ENCODE results near the gene CDSN. TPM values are rescaled to one million over a fixed set of nuclear protein-coding genes. Genes with fewer than 3 reads are reported as not detected.
"Not testable (repeated sequence)": the region's sequence is repeated elsewhere in the genome, so short reads cannot be mapped to it uniquely, and the experiment has no call there.

The CDSN gene, protein sequence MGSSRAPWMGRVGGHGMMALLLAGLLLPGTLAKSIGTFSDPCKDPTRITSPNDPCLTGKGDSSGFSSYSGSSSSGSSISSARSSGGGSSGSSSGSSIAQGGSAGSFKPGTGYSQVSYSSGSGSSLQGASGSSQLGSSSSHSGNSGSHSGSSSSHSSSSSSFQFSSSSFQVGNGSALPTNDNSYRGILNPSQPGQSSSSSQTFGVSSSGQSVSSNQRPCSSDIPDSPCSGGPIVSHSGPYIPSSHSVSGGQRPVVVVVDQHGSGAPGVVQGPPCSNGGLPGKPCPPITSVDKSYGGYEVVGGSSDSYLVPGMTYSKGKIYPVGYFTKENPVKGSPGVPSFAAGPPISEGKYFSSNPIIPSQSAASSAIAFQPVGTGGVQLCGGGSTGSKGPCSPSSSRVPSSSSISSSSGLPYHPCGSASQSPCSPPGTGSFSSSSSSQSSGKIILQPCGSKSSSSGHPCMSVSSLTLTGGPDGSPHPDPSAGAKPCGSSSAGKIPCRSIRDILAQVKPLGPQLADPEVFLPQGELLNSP
- 1 to 10 TPM in 1 of 2 donors, under 1 TPM in 1; 0.50 to 1.5 TPM for total RNA-seq

DNA sequence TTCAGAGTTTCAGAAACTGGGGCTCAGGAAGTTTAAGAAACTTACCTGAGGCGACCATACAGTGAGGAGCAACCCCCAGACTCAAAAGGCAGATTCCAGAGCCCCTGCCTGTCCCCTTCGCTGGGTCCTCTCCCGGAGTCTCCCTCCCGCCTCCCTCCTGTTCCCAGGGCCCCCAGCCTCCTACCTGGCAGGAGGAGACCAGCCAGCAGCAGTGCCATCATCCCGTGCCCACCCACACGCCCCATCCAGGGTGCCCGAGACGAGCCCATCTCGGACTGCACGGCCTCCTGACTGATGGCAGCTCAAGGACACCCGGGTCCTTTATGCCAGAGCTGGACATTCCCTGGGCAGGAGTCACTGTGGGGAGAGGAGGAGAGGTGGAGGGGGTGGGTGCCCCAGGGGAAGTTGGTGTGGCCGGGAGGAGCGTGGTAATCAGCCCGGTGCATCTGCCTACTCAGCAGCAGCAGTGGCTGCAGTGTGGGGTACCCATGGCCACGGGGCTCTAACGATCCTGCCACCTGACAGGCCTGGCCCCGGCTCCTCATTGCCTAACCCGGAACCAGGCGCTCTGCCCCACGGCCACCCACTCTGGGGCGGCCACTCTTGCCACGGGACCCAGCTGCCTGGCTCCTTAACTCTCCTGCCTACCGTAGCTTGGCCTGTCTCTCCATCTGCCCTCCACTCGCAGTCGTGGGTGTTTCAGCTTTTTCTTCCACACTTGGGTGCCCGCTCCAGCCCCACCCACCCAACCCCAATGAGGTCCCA is at the start of gene CDSN:
CDSN (minus strand) TSS at position 296 of the 765 bp plus-strand sequence; CDS start at position 269, 27 bp downstream.
- no peak within 1 kb of the TSS for H3K27ac ChIP-seq
- DNase-seq (ENCODE audit: low spot score), result no peak
- no peaks in the 10 kb centered on the region for H3K4me1 ChIP-seq (replicated peaks)
- WGBS, result 87% methylated on average over 26 of the region's 26 CpGs
- no peak for TF ChIP-seq POLR2A (IDR thresholded peaks at IDR 0.05)
- TF ChIP-seq, protein P1, sequence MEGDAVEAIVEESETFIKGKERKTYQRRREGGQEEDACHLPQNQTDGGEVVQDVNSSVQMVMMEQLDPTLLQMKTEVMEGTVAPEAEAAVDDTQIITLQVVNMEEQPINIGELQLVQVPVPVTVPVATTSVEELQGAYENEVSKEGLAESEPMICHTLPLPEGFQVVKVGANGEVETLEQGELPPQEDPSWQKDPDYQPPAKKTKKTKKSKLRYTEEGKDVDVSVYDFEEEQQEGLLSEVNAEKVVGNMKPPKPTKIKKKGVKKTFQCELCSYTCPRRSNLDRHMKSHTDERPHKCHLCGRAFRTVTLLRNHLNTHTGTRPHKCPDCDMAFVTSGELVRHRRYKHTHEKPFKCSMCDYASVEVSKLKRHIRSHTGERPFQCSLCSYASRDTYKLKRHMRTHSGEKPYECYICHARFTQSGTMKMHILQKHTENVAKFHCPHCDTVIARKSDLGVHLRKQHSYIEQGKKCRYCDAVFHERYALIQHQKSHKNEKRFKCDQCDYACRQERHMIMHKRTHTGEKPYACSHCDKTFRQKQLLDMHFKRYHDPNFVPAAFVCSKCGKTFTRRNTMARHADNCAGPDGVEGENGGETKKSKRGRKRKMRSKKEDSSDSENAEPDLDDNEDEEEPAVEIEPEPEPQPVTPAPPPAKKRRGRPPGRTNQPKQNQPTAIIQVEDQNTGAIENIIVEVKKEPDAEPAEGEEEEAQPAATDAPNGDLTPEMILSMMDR (IDR thresholded peaks at IDR 0.05), result no peak
- TF ChIP-seq POLR2AphosphoS5 (IDR thresholded peaks at IDR 0.05), result no peak
- H3K4me3 ChIP-seq, result no peak within 1 kb of the TSS
- intact Hi-C loops (cut with DNase I), result no loop called here
- H3K27me3 ChIP-seq (replicated peaks; ENCODE audit: insufficient read depth), result no peaks in the 10 kb centered on the region
- H3K36me3 ChIP-seq, result no peaks in the 10 kb centered on the region
- no peaks in the 10 kb centered on the region for H3K9me3 ChIP-seq

- intact Hi-C loops (cut with DNase I), result no loop called here
- Histone ChIP-seq H3K4me1 (replicated peaks) (no peaks in the 10 kb centered on the region), H3K36me3 (no peaks in the 10 kb centered on the region), H3K4me3 (no peak overlapping the region), H3K27me3 (replicated peaks; ENCODE audit: insufficient read depth) (no peaks in the 10 kb centered on the region), H3K27ac (no peak overlapping the region), H3K9me3 (no peaks in the 10 kb centered on the region)
- TF ChIP-seq POLR2AphosphoS5 (IDR thresholded peaks at IDR 0.05), result no peak
- TF ChIP-seq POLR2A (IDR thresholded peaks at IDR 0.05), result no peak
- TF ChIP-seq, protein P1 (IDR thresholded peaks at IDR 0.05), result no peak
- WGBS, result 65% methylated on average over 10 of the region's 10 CpGs
- no peak for DNase-seq (ENCODE audit: low spot score)
These were observed 49.0 kb upstream of the CDSN start for GRCh38 chr6:31169123-31169857.

- Histone ChIP-seq H3K4me1 (replicated peaks) (no peaks in the 10 kb centered on the region), H3K4me3 (no peak overlapping the region), H3K27ac (no peak overlapping the region), H3K36me3 (no peaks in the 10 kb centered on the region), H3K27me3 (replicated peaks; ENCODE audit: insufficient read depth) (no peaks in the 10 kb centered on the region), H3K9me3 (no peaks in the 10 kb centered on the region)
- TF ChIP-seq POLR2AphosphoS5 (IDR thresholded peaks at IDR 0.05) (no peak), POLR2A (IDR thresholded peaks at IDR 0.05) (no peak)
- TF ChIP-seq, protein P1 (IDR thresholded peaks at IDR 0.05), result no peak
- 76% methylated on average over 3 of the region's 3 CpGs for WGBS
- DNase-seq (ENCODE audit: low spot score), result no peak
- intact Hi-C loops (cut with DNase I), result no loop called here
These were observed 48.4 kb upstream of the CDSN start for GRCh38 chr6:31168606-31169005.

DNA sequence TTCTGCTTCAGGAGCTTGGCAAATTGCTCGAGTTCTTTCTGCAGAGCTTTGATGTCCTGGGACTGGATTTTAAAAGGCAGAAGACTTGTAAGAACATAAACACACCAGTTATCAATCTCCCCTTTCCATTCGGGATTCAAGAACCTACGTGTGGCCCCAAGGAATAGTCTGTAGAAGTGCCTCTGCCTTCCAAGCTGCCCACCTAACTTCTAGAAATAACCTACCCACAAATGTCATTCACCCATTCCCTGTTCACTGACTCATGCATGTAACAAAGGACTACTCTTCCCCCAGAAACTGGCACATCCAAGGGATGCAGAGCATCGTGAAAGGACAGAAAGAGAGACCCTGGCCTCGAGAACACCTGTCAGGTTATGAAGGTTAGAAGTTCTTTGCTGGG is 45.7 kb upstream of the CDSN start:
- TF ChIP-seq POLR2AphosphoS5 (IDR thresholded peaks at IDR 0.05) (no peak), POLR2A (IDR thresholded peaks at IDR 0.05) (no peak)
- TF ChIP-seq, protein P1 (IDR thresholded peaks at IDR 0.05), result no peak
- WGBS, result 66% methylated on average over 5 of the region's 5 CpGs
- Histone ChIP-seq H3K4me3 (no peak overlapping the region), H3K36me3 (no peaks in the 10 kb centered on the region), H3K4me1 (replicated peaks) (no peaks in the 10 kb centered on the region), H3K27ac (no peak overlapping the region), H3K9me3 (no peaks in the 10 kb centered on the region), H3K27me3 (replicated peaks; ENCODE audit: insufficient read depth) (no peaks in the 10 kb centered on the region)
- intact Hi-C loops (cut with DNase I), result no loop called here
- no peak for DNase-seq (ENCODE audit: low spot score)

DNA sequence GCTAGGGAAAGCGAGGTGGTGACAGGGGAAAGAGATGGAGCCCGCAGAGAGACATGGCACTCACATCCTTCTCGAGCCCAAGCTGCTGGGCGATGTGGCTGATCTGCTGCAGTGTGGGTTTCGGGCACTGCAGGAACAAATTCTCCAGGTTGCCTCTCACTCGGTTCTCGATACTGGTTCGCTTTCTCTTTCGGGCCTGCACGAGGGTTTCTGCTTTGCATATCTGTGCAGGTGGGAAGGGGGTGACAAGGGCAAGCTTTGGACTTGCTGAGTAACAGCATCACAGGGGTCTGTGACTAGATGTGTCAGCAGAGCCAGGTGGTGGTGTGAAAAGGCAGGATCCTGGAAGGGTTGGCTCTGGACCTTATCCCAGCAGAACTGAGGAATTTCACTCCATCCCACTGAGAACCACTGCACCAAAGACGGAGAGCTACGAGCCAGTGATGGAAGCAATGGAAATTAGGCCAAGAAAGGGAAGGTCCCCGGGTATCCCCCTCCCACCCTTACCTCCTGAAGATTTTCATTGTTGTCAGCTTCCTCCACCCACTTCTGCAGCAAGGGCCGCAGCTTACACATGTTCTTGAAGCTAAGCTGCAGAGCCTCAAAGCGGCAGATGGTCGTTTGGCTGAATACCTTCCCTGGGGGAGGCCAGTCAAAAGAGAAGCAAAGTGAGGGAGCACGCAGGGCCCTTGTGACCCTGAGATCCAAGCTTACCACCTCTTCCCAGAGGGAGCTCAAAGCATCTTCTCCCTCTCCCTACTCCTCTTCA is 45.0 kb upstream of the CDSN start:
- H3K27ac ChIP-seq; intact Hi-C loops (cut with DNase I); H3K4me3 ChIP-seq; H3K9me3 ChIP-seq; H3K36me3 ChIP-seq; H3K27me3 ChIP-seq (replicated peaks; ENCODE audit: insufficient read depth); H3K4me1 ChIP-seq (replicated peaks); DNase-seq (ENCODE audit: low spot score): not testable (repeated sequence)
- WGBS, result 85% methylated on average over 17 of the region's 17 CpGs

GRCh38 chr6:31164475-31165063 is 44.3 kb upstream of the CDSN start:
- H3K4me3 ChIP-seq; H3K27me3 ChIP-seq (replicated peaks; ENCODE audit: insufficient read depth); intact Hi-C loops (cut with DNase I); DNase-seq (ENCODE audit: low spot score); H3K36me3 ChIP-seq; H3K27ac ChIP-seq; H3K9me3 ChIP-seq; H3K4me1 ChIP-seq (replicated peaks): not testable (repeated sequence)
- 97% methylated on average over 7 of the region's 9 CpGs for WGBS

All from prostate gland (tissue), 2 donors.